ENCODE results near the gene OR6M1.

OR6M1 gene, protein sequence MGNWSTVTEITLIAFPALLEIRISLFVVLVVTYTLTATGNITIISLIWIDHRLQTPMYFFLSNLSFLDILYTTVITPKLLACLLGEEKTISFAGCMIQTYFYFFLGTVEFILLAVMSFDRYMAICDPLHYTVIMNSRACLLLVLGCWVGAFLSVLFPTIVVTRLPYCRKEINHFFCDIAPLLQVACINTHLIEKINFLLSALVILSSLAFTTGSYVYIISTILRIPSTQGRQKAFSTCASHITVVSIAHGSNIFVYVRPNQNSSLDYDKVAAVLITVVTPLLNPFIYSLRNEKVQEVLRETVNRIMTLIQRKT

DNA sequence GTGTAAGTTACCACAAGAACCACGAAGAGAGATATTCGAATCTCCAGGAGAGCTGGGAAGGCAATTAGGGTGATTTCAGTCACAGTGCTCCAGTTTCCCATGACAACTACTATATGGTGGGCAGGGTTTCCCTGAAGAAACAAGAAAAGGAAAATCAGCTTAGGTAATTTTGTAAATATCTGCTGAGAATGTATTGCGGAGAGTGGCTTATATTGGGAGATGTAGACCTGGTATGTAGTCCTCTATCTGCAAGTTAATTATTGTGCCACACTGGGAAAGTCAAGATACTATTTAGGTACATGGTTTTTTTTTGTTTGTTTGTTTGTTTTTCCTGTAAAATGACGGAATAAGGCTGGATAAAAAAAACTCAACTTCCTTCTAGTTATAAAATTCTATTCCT is at the start of gene OR6M1:
OR6M1 (minus strand) TSS at position 101 of the 400 bp plus-strand sequence; CDS start at position 101, 0 bp downstream.
- no peaks in the 10 kb centered on the region for H3K9me3 Mint-ChIP-seq
- H3K36me3 Mint-ChIP-seq, result no peaks in the 10 kb centered on the region
- H3K27ac Mint-ChIP-seq, result no peak within 1 kb of the TSS
- no peaks in the 10 kb centered on the region for H3K4me1 Mint-ChIP-seq
- no peak for DNase-seq
- peaks cover 0 to 10% of the 10 kb centered on the region in 2 donors for H3K27me3 Mint-ChIP-seq
- no peak for ATAC-seq (replicated peaks)
- H3K4me3 Mint-ChIP-seq, result no peak within 1 kb of the TSS

DNA sequence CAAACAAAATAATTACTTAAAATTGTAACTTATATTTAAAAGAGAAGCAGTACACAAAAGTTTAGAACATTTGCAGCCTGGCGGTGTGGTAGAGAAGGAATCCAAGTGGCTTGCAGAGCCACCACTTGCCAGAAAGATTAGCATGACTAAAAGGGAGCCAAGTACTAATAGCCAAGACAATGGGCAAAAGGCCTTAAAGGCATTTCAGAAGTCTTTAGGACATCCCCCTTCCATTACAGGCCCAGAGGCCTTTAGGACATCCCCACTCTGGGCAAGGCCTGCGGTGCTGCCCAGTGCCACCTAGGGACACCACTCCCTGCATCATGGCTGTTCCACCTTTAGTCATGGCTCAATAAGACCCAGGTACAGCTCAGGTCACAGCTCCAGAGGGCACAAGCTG is 46.9 kb upstream of the OR6M1 start:
- Mint-ChIP-seq H3K4me3 (no peak overlapping the region), H3K27me3 (peaks cover 8 to 18% of the 10 kb centered on the region in 2 donors), H3K36me3 (no peaks in the 10 kb centered on the region), H3K27ac (no peak overlapping the region), H3K4me1 (no peaks in the 10 kb centered on the region), H3K9me3 (peaks cover 4 to 11% of the 10 kb centered on the region in 2 donors)
- DNase-seq (no peak), ATAC-seq (replicated peaks) (no peak)

DNA sequence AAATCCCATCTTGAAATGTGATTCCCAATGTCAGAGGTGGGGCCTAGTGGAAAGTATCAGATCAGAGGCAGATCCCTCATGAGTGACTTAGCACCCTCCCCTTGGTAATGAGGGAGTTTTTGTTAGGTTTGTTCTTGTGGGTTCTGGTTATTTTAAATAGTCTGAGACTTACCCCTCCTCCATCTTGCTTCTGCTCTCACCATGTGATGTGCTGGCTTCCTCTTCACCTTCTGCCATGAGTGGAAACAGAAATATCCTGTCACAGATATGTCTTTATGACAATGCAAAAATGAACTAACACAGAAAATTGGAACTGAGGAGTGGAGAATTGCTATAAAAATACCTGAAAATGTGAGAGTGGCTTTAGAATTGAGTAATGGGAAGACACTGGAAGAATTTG is 46.2 kb upstream of the OR6M1 start:
- H3K4me1 Mint-ChIP-seq, result no peaks in the 10 kb centered on the region
- H3K4me3 Mint-ChIP-seq, result no peak overlapping the region
- DNase-seq (no peak), ATAC-seq (replicated peaks) (no peak)
- H3K27ac Mint-ChIP-seq, result no peak overlapping the region
- no peaks in the 10 kb centered on the region for H3K36me3 Mint-ChIP-seq
- H3K9me3 Mint-ChIP-seq, result peaks cover 4 to 8% of the 10 kb centered on the region in 2 donors
- H3K27me3 Mint-ChIP-seq, result peaks cover 8 to 18% of the 10 kb centered on the region in 2 donors

DNA sequence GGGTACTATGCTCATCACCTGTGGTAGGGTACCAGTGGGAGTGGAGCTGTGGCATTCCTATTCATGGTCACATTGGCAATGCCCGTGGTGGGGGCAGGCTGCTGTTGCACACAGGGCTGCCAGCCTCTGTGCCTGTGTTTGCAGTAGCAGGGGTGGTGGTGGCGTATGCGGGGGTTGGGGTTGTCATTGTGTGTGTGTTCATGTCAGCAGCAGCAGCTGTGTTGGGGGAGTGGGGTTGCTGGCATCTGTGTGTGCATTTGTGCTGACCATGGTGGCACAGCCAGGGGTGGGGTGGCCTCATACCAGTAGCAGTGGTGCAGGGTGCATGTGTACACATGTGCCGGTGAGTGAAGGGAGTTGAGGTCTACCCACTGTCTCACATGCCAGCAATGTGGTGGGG is 45.0 kb upstream of the OR6M1 start:
- DNase-seq, result no peak
- Mint-ChIP-seq H3K9me3 (peaks cover 3 to 4% of the 10 kb centered on the region in 2 donors), H3K4me1 (no peaks in the 10 kb centered on the region), H3K27me3 (peaks cover 8 to 18% of the 10 kb centered on the region in 2 donors), H3K36me3 (no peaks in the 10 kb centered on the region), H3K4me3 (no peak overlapping the region), H3K27ac (no peak overlapping the region)
- ATAC-seq (replicated peaks), result no peak

- Mint-ChIP-seq H3K9me3 (no peaks in the 10 kb centered on the region), H3K36me3 (no peaks in the 10 kb centered on the region), H3K4me3 (no peak overlapping the region), H3K27me3 (peaks cover 0 to 8% of the 10 kb centered on the region in 2 donors), H3K4me1 (no peaks in the 10 kb centered on the region), H3K27ac (no peak overlapping the region)
- no peak for ATAC-seq (replicated peaks)
- DNase-seq, result no peak
Measured at GRCh38 chr11:123841174-123841573, 35.0 kb upstream of the OR6M1 start.

DNA sequence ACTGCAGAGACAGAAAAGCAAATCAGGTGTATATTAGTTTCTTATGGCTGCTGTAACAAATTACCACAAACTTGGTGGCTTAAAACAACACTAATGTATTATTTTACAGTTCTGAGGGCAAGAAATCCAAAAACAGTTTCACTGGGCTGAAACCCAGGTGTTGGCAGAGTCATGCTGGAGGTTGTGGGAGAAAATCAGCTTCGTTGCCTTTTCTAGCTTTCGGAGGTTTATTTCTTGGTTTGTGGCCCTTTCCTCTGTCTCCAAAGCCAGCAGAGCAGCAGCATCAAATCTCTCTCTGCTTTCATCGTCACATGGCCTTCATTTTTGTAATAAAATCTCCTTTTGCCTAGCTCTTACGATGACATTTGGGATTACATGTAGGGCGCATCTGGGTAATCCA is 33.0 kb upstream of the OR6M1 start:
- no peak for DNase-seq
- no peak overlapping the region for H3K4me3 Mint-ChIP-seq
- peaks cover 0 to 8% of the 10 kb centered on the region in 2 donors for H3K27me3 Mint-ChIP-seq
- no peaks in the 10 kb centered on the region for H3K9me3 Mint-ChIP-seq
- no peak for ATAC-seq (replicated peaks)
- H3K27ac Mint-ChIP-seq, result no peak overlapping the region
- no peaks in the 10 kb centered on the region for H3K36me3 Mint-ChIP-seq
- no peaks in the 10 kb centered on the region for H3K4me1 Mint-ChIP-seq

DNA sequence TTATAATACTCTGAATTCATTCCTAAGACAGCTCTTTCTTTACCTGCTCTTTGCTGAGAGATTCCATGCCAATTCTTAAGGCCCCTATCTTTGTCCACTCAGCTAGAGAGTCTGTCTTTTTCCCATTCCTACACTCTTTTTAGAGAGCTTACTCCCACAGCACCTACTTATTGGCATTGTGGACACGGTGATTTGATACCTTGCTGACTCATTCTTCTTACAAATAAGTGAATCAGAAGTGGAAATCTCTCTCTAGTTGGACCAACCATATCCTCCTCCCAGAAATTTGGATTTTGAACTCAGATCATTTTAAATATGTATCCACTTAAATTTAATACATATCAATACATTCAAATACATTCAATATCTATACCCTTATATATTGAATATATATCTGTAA is 32.5 kb upstream of the OR6M1 start:
- no peaks in the 10 kb centered on the region for H3K4me1 Mint-ChIP-seq
- H3K9me3 Mint-ChIP-seq, result no peaks in the 10 kb centered on the region
- no peaks in the 10 kb centered on the region for H3K36me3 Mint-ChIP-seq
- H3K4me3 Mint-ChIP-seq, result no peak overlapping the region
- DNase-seq, result no peak
- no peak overlapping the region for H3K27ac Mint-ChIP-seq
- H3K27me3 Mint-ChIP-seq, result peaks cover 0 to 8% of the 10 kb centered on the region in 2 donors
- no peak for ATAC-seq (replicated peaks)

- Mint-ChIP-seq H3K4me3 (no peak overlapping the region), H3K9me3 (no peaks in the 10 kb centered on the region), H3K27ac (no peak overlapping the region), H3K36me3 (no peaks in the 10 kb centered on the region), H3K27me3 (peaks cover 0 to 8% of the 10 kb centered on the region in 2 donors), H3K4me1 (no peaks in the 10 kb centered on the region)
- DNase-seq (no peak), ATAC-seq (replicated peaks) (no peak)
Measured at GRCh38 chr11:123838199-123838598, 32.0 kb upstream of the OR6M1 start.

- ATAC-seq (replicated peaks) (no peak), DNase-seq (no peak)
- H3K27ac Mint-ChIP-seq, result no peak overlapping the region
- H3K9me3 Mint-ChIP-seq, result no peaks in the 10 kb centered on the region
- H3K36me3 Mint-ChIP-seq, result no peaks in the 10 kb centered on the region
- H3K27me3 Mint-ChIP-seq, result peaks cover 0 to 13% of the 10 kb centered on the region in 2 donors
- H3K4me3 Mint-ChIP-seq, result no peak overlapping the region
- H3K4me1 Mint-ChIP-seq, result no peaks in the 10 kb centered on the region
Measured at GRCh38 chr11:123833095-123833494, 26.9 kb upstream of the OR6M1 start.

DNA sequence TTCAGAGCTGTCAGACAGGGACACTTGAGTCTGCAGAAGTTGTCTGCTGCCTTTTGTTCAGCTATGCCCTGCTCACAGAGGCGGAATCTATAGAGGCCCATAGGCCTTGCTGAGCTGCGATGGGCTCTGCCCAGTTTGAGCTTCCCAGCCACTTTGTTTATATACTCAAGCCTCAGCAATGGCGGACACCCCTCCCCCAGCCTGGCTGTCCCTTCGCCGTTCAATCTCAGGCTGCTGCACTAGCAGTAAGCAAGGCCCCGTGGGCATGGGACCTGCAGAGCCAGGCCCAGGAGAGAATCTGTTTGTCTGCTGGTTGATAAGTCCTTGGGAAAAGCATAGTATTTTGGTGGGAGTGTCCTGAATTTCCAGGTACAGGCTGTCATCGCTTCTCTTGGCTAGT is 23.6 kb upstream of the OR6M1 start:
- H3K27ac Mint-ChIP-seq, result no peak overlapping the region
- ATAC-seq (replicated peaks) (no peak), DNase-seq (no peak)
- H3K36me3 Mint-ChIP-seq, result no peaks in the 10 kb centered on the region
- no peaks in the 10 kb centered on the region for H3K4me1 Mint-ChIP-seq
- H3K4me3 Mint-ChIP-seq, result no peak overlapping the region
- H3K9me3 Mint-ChIP-seq, result peaks cover 0 to 1% of the 10 kb centered on the region in 2 donors
- peaks cover 8 to 24% of the 10 kb centered on the region in 2 donors for H3K27me3 Mint-ChIP-seq

GRCh38 chr11:123822599-123822998 is 16.4 kb upstream of the OR6M1 start:
- no peaks in the 10 kb centered on the region for H3K36me3 Mint-ChIP-seq
- H3K4me3 Mint-ChIP-seq, result no peak overlapping the region
- no peaks in the 10 kb centered on the region for H3K4me1 Mint-ChIP-seq
- peaks cover 0 to 2% of the 10 kb centered on the region in 2 donors for H3K9me3 Mint-ChIP-seq
- no peak for DNase-seq
- ATAC-seq (replicated peaks), result no peak
- peaks cover 8 to 9% of the 10 kb centered on the region in 2 donors for H3K27me3 Mint-ChIP-seq
- no peak overlapping the region for H3K27ac Mint-ChIP-seq

GRCh38 chr11:123822032-123822431 is 15.9 kb upstream of the OR6M1 start:
- no peaks in the 10 kb centered on the region for H3K4me1 Mint-ChIP-seq
- no peak overlapping the region for H3K4me3 Mint-ChIP-seq
- DNase-seq (no peak), ATAC-seq (replicated peaks) (no peak)
- peaks cover 0 to 2% of the 10 kb centered on the region in 2 donors for H3K9me3 Mint-ChIP-seq
- H3K27me3 Mint-ChIP-seq, result peaks cover 3 to 5% of the 10 kb centered on the region in 2 donors
- no peak overlapping the region for H3K27ac Mint-ChIP-seq
- H3K36me3 Mint-ChIP-seq, result no peaks in the 10 kb centered on the region

DNA sequence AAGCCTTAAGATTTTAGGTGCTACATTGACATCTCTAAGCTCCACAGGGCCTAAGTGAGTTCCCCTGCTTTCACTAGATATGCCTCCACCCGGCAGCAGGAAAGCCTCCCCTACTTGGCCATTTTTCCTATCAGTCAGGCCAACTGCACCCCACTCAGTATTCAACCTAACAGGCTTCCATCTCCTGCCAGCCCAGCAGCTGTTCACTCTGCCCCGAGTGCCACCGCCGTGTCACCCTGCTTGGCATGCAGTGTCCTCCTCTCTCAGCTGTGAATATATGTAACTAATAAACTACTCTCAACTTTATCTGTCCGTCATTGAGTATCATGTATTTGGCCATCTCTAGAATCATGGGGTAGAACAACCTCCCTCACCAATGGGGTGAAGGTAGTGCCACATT is 9.0 kb upstream of the OR6M1 start:
- no peak for ATAC-seq (replicated peaks)
- Mint-ChIP-seq H3K27me3 (peaks cover 0 to 10% of the 10 kb centered on the region in 2 donors), H3K27ac (no peak overlapping the region)

DNA sequence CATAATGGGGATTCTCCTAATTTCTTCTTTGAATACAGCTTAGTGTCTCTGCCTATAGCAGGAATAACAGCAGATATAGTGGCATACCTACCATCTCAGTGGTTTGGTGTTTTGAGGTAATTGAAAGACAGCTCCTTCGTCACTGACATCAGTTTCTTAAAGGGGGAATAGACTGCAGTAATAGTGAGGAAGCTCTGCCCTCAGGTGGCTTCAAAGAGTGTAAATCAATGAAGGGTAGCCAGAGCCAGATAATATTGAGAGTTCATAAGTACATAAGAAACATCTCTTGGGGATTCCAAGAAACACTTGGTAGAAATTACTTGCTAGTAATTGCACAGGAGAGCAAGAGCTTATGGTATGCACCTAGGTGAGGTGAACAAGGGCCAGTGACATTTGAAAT is 4.4 kb downstream of the OR6M1 start:
- no peak overlapping the region for H3K4me3 Mint-ChIP-seq
- no peaks in the 10 kb centered on the region for H3K36me3 Mint-ChIP-seq
- DNase-seq, result no peak
- no peak for ATAC-seq (replicated peaks)
- peaks cover 0 to 13% of the 10 kb centered on the region in 2 donors for H3K27me3 Mint-ChIP-seq
- H3K27ac Mint-ChIP-seq, result no peak overlapping the region
- H3K9me3 Mint-ChIP-seq, result no peaks in the 10 kb centered on the region
- H3K4me1 Mint-ChIP-seq, result peaks cover 5 to 7% of the 10 kb centered on the region in 2 donors

More for the DNA sequence above, 9.0 kb upstream of the OR6M1 start:
- H3K36me3 Mint-ChIP-seq, result no peaks in the 10 kb centered on the region
- no peaks in the 10 kb centered on the region for H3K4me1 Mint-ChIP-seq
- DNase-seq, result no peak
- H3K4me3 Mint-ChIP-seq, result no peak overlapping the region
- peaks cover 0 to 2% of the 10 kb centered on the region in 2 donors for H3K9me3 Mint-ChIP-seq

DNA sequence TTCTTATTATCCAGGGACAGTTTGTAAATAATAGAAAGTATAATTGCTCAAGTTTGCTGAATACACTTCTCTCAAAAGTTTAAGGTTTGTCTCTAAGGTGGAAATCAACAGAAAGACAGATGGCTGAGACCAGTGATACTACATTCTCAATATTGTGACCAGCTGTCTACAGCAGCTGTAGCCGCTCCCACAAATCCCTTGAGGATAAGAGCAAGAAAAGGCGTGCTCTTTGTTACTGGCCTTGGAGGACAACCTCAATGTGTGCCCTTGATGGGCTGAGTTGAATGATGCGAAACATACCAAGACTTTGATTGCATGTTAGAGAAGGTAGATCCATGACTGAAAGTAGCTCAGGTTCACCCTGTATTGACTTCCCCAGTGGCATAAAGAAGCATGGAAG is 6.1 kb downstream of the OR6M1 start:
- Mint-ChIP-seq H3K27me3 (peaks cover 5 to 15% of the 10 kb centered on the region in 2 donors), H3K4me1 (peaks cover 5 to 7% of the 10 kb centered on the region in 2 donors), H3K27ac (no peak overlapping the region), H3K4me3 (no peak overlapping the region), H3K9me3 (peaks cover 0 to 3% of the 10 kb centered on the region in 2 donors), H3K36me3 (no peaks in the 10 kb centered on the region)
- no peak for DNase-seq
- ATAC-seq (replicated peaks), result no peak
